Measurements from ENCODE around the gene TSHZ3. TPM values are rescaled to one million over a fixed set of nuclear protein-coding genes. Genes with fewer than 3 reads are reported as not detected.

Gene TSHZ3
- total and polyA plus RNA-seq, 2 experiments from 2014 or later: 19.6 to 24.0 TPM

DNA sequence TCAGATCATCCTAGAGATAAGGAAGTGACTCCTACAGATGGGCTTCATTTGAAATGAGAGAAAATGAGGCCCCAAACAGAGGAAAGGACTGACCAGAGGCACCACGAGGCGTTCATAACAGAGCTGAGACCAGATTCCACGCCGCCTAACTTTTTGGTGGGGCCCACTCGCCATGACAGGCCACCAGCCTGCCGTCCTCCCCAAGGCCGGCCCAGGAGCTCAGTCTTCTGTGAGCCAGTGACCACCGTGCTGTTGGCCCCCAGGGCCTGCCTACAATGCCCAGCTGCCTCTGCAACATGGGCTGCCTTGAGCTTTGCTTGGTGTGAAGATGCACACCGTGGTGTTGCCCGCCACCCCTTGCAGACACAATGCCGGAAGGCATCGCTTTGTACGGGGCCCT, 40.5 kb downstream of the TSHZ3 start:
- peaks cover 16% of the 10 kb centered on the region for H3K4me1 ChIP-seq (ENCODE audit: insufficient read depth)
- no peak overlapping the region for H3K9ac ChIP-seq
- H3F3A ChIP-seq (ENCODE audit: insufficient read depth): 0 out of 2 replicates have a peak, but pooled peaks cover 4% of the 10 kb centered on the region
- 96 to 98% methylated on average over 13 of the region's 13 CpGs for WGBS, 2 experiments (ENCODE audit: low coverage in 1 of 2, low lambda C conversion rate in 2 of 2, missing lambda C conversion rate in 2 of 2)
- H3K27ac ChIP-seq: no peak overlapping the region
- H3K9me3 ChIP-seq (ENCODE audit: low read depth): no peaks in the 10 kb centered on the region
- peaks cover 4% of the 10 kb centered on the region; the same call in 1 of the 2 replicates for H4K20me1 ChIP-seq (ENCODE audit: insufficient read depth)
- H3K4me2 ChIP-seq (ENCODE audit: unreplicated experiment): no peak overlapping the region
- in situ Hi-C loops (cut with MboI): no loop called here
- no peak overlapping the region for H3K4me3 ChIP-seq
- H3K79me2 ChIP-seq (ENCODE audit: insufficient read depth): peaks cover 100% of the 10 kb centered on the region
- no peak for DNase-seq
- H3K36me3 ChIP-seq (ENCODE audit: low read depth): peaks cover 13% of the 10 kb centered on the region; the same call in 1 of the 2 replicates
- H3K9me2 ChIP-seq (ENCODE audit: insufficient read depth): no peaks in the 10 kb centered on the region
- no peak for TF ChIP-seq EZH2phosphoT487 (IDR thresholded peaks at IDR 0.05; ENCODE audit: insufficient read depth, low read depth)
- H3K27me3 ChIP-seq (replicated peaks; ENCODE audit: insufficient read depth): no peaks in the 10 kb centered on the region
- H2AFZ ChIP-seq: no peak overlapping the region

DNA sequence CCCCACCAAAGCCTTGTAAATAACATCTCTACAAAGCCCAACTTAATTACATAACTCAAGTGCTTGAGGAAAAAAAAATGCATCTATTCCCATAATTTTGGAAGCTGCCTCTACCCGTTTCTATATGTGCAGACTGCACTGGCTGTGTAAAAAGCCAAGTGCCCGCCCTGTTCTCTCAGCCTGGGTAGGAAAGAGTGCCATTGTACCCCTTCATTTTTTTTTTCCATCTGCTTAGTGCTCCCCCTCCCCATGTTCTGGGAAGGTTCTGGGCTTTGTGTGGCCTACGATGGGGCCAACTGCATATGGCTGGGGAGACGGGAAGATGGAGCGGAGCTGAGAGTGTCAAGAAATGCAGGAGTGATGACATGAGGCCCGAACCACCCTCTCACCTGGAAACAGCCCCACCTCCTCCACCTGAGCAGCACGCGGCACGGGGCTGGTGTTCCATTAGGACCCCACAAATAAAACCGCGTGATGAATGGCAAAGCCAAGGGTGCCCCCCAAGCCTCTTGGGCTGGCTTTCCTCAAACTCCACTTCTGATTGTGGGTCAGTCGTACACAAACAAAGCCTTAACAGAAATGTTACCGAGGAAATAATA, 42.1 kb downstream of the TSHZ3 start:
- Histone ChIP-seq H3K9ac (no peak overlapping the region), H3K36me3 (ENCODE audit: low read depth) (peaks cover 3% of the 10 kb centered on the region; the same call in 1 of the 2 replicates), H3K27me3 (replicated peaks; ENCODE audit: insufficient read depth) (no peaks in the 10 kb centered on the region), H3K9me2 (ENCODE audit: insufficient read depth) (no peaks in the 10 kb centered on the region), H3K79me2 (ENCODE audit: insufficient read depth) (peaks cover 100% of the 10 kb centered on the region), H3K27ac (no peak overlapping the region), H3K4me3 (no peak overlapping the region), H3K9me3 (ENCODE audit: low read depth) (no peaks in the 10 kb centered on the region), H3K4me1 (ENCODE audit: insufficient read depth) (peaks cover 10% of the 10 kb centered on the region), H2AFZ (no peak overlapping the region), H3K4me2 (ENCODE audit: unreplicated experiment) (no peak overlapping the region), H3F3A (ENCODE audit: insufficient read depth) (no peaks in the 10 kb centered on the region), H4K20me1 (ENCODE audit: insufficient read depth) (peaks cover 4% of the 10 kb centered on the region; the same call in 1 of the 2 replicates)
- 97 to 98% methylated on average over 13 of the region's 13 CpGs for WGBS, 2 experiments (ENCODE audit: low coverage in 1 of 2, low lambda C conversion rate in 2 of 2, missing lambda C conversion rate in 2 of 2)
- in situ Hi-C loops (cut with MboI): no loop called here
- no peak for DNase-seq
- TF ChIP-seq EZH2 (IDR thresholded peaks at IDR 0.05; ENCODE audit: insufficient read depth, poor library complexity, severe bottlenecking) (no peak), EZH2phosphoT487 (IDR thresholded peaks at IDR 0.05; ENCODE audit: insufficient read depth, low read depth) (no peak)

DNA sequence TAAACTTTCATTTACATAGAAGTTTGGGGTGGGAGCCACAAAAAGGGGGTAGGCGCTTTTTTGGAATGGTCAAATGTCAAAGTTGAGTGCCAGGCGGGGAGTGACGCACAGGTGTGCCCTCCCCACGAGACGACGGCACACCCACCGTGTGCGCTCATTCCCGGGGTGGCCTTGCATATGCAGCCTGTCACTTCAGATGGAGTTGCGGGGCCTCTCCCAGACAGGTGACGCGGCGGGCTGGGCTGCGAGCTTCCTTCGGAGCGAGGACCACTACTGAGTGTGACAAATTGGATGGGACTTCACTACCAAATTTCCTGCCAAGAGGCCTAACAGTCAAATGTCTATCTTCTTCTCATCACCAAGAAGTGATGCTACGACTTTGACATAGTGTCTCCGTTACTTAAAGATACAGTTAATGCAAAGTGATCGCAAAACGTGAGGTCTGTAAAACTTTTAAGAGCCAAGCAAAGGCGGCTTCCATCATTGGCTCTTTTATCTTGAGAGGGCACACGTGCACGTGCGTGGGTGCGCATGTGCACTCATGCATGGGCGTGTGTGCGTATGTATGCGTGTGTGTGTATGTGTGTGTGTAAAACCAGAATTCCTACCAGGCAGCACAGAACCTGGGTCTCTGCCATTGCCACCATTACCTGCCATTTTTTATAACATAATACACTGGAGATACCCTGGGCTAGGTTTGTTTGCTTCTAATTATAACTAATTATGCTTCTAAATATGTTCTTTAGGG, 43.1 kb downstream of the TSHZ3 start:
- H3K4me1 ChIP-seq (ENCODE audit: insufficient read depth): no peaks in the 10 kb centered on the region
- peaks cover 3% of the 10 kb centered on the region; the same call in 1 of the 2 replicates for H3K36me3 ChIP-seq (ENCODE audit: low read depth)
- WGBS, 2 experiments (ENCODE audit: low coverage in 1 of 2, low lambda C conversion rate in 2 of 2, missing lambda C conversion rate in 2 of 2): 97% methylated on average over 28 of the region's 28 CpGs
- H3K9me2 ChIP-seq (ENCODE audit: insufficient read depth): no peaks in the 10 kb centered on the region
- no peaks in the 10 kb centered on the region for H3K27me3 ChIP-seq (replicated peaks; ENCODE audit: insufficient read depth)
- H3K27ac ChIP-seq: no peak overlapping the region
- peaks cover 4% of the 10 kb centered on the region; the same call in 1 of the 2 replicates for H4K20me1 ChIP-seq (ENCODE audit: insufficient read depth)
- DNase-seq: no peak
- H2AFZ ChIP-seq: no peak overlapping the region
- in situ Hi-C loops (cut with MboI): no loop called here
- no peak overlapping the region for H3K9ac ChIP-seq
- H3F3A ChIP-seq (ENCODE audit: insufficient read depth): no peaks in the 10 kb centered on the region
- no peak overlapping the region for H3K4me2 ChIP-seq (ENCODE audit: unreplicated experiment)
- TF ChIP-seq EZH2 (IDR thresholded peaks at IDR 0.05; ENCODE audit: insufficient read depth, poor library complexity, severe bottlenecking): no peak
- peaks cover 100% of the 10 kb centered on the region for H3K79me2 ChIP-seq (ENCODE audit: insufficient read depth)
- H3K9me3 ChIP-seq (ENCODE audit: low read depth): no peaks in the 10 kb centered on the region
- no peak overlapping the region for H3K4me3 ChIP-seq

DNA sequence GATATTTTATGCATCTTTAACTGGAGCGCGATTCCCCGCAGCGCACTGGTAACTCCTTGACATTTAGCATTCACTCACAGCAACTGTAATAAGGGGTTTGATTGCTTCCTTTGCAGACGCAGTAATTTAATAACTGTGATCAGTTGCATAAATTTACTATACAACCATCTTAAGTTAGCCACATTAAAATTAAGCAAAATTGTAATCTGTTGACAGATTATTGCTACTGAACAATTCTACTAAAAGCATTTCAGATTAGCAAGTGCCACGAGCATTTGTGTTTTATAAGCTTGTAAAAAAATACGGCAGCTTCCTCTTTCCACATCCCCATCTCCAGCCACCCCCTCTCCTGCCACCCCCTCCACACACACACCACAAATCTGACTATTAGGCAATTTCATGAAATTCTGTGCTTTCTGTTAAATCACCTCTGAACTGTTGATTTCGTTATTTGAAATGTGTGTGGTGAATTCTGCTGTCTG, 44.4 kb downstream of the TSHZ3 start:
- peaks cover 4% of the 10 kb centered on the region; the same call in 1 of the 2 replicates for H4K20me1 ChIP-seq (ENCODE audit: insufficient read depth)

More for the DNA sequence above, 44.4 kb downstream of the TSHZ3 start:
- no peaks in the 10 kb centered on the region; the same call in 1 of the 2 replicates for H3K36me3 ChIP-seq (ENCODE audit: low read depth)
- H3K4me1 ChIP-seq (ENCODE audit: insufficient read depth): no peaks in the 10 kb centered on the region
- H3F3A ChIP-seq (ENCODE audit: insufficient read depth): no peaks in the 10 kb centered on the region
- H3K4me3 ChIP-seq: no peak overlapping the region
- H3K79me2 ChIP-seq (ENCODE audit: insufficient read depth): peaks cover 100% of the 10 kb centered on the region
- no peaks in the 10 kb centered on the region for H3K9me3 ChIP-seq (ENCODE audit: low read depth)
- WGBS, 2 experiments (ENCODE audit: low coverage in 1 of 2, low lambda C conversion rate in 2 of 2, missing lambda C conversion rate in 2 of 2): 89 to 90% methylated on average over 8 of the region's 8 CpGs
- H2AFZ ChIP-seq: no peak overlapping the region
- no peak overlapping the region for H3K27ac ChIP-seq
- no peak overlapping the region for H3K9ac ChIP-seq
- TF ChIP-seq EZH2 (IDR thresholded peaks at IDR 0.05; ENCODE audit: insufficient read depth, poor library complexity, severe bottlenecking): no peak
- no peak for TF ChIP-seq EZH2phosphoT487 (IDR thresholded peaks at IDR 0.05; ENCODE audit: insufficient read depth, low read depth)
- DNase-seq: no peak
- H3K4me2 ChIP-seq (ENCODE audit: unreplicated experiment): no peak overlapping the region
- no peaks in the 10 kb centered on the region for H3K27me3 ChIP-seq (replicated peaks; ENCODE audit: insufficient read depth)
- no peaks in the 10 kb centered on the region for H3K9me2 ChIP-seq (ENCODE audit: insufficient read depth)
- in situ Hi-C loops (cut with MboI): no loop called here

All from GM23248 (cell line).